Skeletal muscle satellite cell (primary cell): ENCODE data around the gene FADD.

Experiments used
- H3K27me3 ChIP-seq: 2 replicates; pipeline ENCODE4 v1.7.0; 2013; ENCODE audit warnings: low read length; ENCODE audit not compliant: control insufficient read depth, insufficient read depth
- H3K36me3 ChIP-seq: 2 replicates; pipeline ENCODE4 v1.7.0; 2013; ENCODE audit warnings: mild to moderate bottlenecking, control low read depth, low read length; ENCODE audit not compliant: insufficient read depth
- H3K4me1 ChIP-seq: 2 replicates; pipeline ENCODE4 v1.7.0; 2013; ENCODE audit warnings: low read length; ENCODE audit not compliant: control insufficient read depth, insufficient read depth
- H3K4me2 ChIP-seq: 2 replicates; pipeline ENCODE4 v1.7.0; 2013; ENCODE audit warnings: mild to moderate bottlenecking, low read length
- H3K4me3 ChIP-seq: 2 replicates; pipeline ENCODE4 v1.7.0; 2013; ENCODE audit warnings: low read length
- H3K9ac ChIP-seq: 2 replicates; pipeline ENCODE4 v1.7.0; 2013; ENCODE audit warnings: mild to moderate bottlenecking, low read depth, low read length, moderate library complexity
- H3K9me3 ChIP-seq: replicated peaks from 2 replicates; pipeline ENCODE4 v1.7.0; 2013; ENCODE audit warnings: mild to moderate bottlenecking, control low read depth, low read length

FADD gene

DNA sequence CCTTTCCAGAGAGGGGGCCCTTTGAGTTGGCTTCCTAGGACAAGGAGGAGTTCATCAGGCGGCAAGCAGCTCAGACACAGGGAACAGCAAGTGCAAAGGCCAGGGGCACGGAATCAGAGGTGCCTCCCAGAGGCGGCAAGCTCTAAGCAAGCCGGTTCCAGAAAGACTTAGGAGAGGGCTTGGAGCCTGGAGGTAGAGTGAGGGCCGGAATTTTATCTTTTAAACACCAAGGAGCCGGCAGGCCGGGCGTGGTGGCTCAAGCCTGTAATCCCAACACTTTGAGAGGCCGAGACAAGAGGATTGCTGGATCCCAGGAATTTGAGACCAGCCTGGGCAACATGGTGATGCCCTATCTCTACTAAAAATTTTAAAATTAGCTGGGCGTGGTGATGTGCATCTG lies 26.6 kb downstream of the FADD start:
- H3K27me3 ChIP-seq = peaks cover 33% of the 10 kb centered on the region
- H3K4me1 ChIP-seq = peaks cover 3% of the 10 kb centered on the region

DNA sequence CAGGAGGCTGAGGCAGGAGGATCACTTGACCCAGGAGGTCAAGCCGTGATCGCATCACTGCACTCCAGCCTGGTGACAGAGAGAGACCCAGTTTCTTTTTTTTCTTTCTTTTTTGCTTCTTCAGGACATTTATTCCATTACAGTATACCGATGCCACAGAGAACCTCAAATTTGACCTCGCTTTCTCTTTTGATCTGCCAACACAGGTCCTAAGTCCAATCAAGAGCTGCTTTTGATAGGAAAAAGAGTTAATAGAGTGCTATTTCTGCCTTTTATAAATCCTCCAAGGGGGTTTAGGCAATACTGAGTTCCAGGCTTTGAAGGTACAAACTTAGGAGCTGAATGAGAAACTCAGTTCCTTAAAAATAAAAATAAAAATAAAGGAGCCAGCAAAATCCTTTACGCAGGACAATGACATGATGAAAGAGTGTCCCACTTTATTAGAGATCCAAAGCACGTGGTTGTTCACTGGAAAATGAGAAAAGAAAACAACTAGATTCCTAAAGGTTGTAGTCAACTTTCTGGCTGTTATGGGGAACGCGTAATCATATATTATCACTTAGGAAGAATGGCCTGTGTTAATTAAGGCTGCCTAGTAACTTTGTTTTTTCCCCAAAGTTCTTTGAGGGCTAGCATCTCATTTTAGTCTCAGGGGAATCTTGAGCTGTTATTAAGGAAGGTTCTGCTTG lies 27.2 kb downstream of the FADD start:
- no peak overlapping the region for H3K4me3 ChIP-seq
- peaks cover 31% of the 10 kb centered on the region for H3K27me3 ChIP-seq
- no peaks in the 10 kb centered on the region for H3K9me3 ChIP-seq
- no peak overlapping the region for H3K4me2 ChIP-seq
- H3K4me1 ChIP-seq = peaks cover 3% of the 10 kb centered on the region
- no peak overlapping the region for H3K9ac ChIP-seq
- H3K36me3 ChIP-seq = no peaks in the 10 kb centered on the region

More for the DNA sequence above, 26.6 kb downstream of the FADD start:
- Histone ChIP-seq H3K9ac (no peak overlapping the region), H3K36me3 (no peaks in the 10 kb centered on the region), H3K4me2 (no peak overlapping the region), H3K4me3 (no peak overlapping the region), H3K9me3 (no peaks in the 10 kb centered on the region)

DNA sequence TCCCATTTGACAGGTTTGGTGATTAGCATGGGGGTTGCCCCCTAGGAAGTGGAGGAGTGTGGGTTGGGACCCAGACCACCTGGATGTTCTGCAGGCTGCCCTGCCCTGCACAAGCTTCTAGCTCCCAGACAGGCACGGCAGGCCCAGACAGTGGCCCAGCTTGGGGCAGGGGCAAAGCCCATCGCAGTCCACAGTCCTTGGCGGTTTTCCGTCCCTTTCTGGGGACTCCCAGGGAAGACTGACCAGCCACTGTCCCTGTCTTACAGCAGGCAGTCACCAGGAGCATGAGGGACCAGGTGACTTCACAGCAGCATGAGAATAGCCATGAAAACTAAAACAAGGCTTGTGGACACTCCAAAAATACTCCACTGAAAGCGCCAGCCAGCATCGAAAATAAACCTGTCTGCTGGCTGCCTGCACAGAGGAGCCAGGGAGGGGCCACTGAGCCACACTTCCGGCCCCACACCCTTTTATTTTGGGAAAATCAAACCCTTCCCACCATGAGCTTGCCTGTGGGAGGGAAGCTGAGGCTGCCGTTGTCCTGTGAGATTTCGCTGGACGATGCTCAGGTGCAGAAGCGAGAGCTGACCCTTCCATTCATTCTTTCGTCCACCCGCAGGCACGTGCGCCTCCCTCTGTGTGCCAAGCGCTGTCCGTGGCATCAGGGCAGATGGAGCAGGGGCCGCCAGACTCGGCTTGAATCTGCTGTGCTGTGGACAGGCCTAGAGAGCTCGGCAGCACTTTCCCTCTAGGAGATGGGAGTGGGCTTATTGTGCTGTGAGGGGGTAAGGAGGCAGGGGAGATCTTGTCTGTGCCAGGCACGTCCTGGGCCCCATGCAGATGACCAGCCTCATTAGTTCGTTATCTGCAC lies 28.0 kb downstream of the FADD start:
- Histone ChIP-seq H3K4me2 (no peak overlapping the region), H3K9me3 (no peaks in the 10 kb centered on the region), H3K36me3 (no peaks in the 10 kb centered on the region), H3K4me3 (no peak overlapping the region), H3K4me1 (peaks cover 3% of the 10 kb centered on the region), H3K27me3 (peaks cover 25% of the 10 kb centered on the region), H3K9ac (no peak overlapping the region)

DNA sequence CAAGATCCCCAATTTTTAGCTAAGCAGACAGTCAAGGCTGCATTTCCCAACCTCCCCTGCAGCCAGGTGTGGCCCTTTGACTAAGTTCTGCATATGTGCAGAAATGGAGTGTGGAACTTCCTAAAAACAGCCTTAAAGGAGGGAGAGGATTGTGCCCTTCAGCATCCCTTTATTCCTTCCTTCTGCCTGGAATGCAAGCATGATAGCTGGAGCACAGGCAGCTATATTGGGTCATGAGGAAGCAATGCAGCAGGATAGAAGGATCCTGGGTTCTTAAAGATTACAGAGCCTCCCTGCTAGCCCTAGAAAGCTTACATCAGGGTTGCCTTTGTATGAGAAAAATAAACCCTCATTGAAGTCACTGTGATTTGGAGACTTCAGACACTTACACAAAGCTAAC lies 29.9 kb downstream of the FADD start:
- no peaks in the 10 kb centered on the region for H3K9me3 ChIP-seq
- H3K27me3 ChIP-seq = peaks cover 22% of the 10 kb centered on the region
- no peaks in the 10 kb centered on the region for H3K36me3 ChIP-seq
- peaks cover 3% of the 10 kb centered on the region for H3K4me1 ChIP-seq
- H3K9ac ChIP-seq = no peak overlapping the region
- H3K4me3 ChIP-seq = no peak overlapping the region
- H3K4me2 ChIP-seq = no peak overlapping the region

DNA sequence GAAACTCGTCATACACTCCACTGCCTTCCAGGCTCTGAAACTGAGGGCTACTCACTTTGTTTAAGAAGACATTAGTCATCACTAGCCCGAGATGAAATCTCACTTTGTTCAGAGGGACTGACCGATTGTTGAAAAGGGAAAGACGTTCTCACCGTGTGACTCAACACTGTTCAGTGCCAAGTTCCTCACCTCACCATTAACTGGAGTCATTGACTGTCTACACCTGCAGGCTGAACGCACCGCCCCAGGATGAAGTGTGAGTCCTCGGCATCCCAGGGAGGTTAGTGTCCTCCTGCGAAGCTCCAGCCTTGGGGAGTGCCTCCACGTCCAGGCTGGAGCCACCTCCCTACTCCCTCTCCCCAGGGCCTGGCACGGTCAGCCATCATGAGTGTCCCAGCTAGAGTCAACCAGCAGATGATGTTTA lies 30.4 kb downstream of the FADD start:
- H3K4me3 ChIP-seq = no peak overlapping the region
- peaks cover 22% of the 10 kb centered on the region for H3K27me3 ChIP-seq
- no peak overlapping the region for H3K4me2 ChIP-seq
- no peak overlapping the region for H3K9ac ChIP-seq
- peaks cover 3% of the 10 kb centered on the region for H3K4me1 ChIP-seq
- no peaks in the 10 kb centered on the region for H3K36me3 ChIP-seq
- H3K9me3 ChIP-seq = no peaks in the 10 kb centered on the region

DNA sequence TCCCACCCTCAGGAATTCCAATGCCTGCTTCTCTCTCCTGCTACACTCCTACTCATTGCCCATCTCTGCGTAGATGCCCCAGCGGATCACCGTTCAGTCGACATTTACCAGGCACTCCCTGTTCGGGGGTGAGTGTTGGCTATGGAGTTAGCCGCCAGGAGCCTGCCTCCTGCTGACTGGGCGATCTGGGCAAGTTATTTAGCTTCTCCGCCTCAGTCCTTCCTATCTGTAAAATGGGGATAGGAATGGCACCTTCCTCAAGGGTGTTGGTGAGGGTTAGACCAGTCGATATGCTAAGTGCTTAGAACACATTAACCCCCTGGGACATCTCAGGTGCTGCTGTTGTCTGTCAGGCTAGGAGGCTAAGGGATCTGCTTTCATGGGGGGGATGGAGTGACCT lies 30.9 kb downstream of the FADD start:
- no peak overlapping the region for H3K9ac ChIP-seq
- H3K36me3 ChIP-seq = no peaks in the 10 kb centered on the region
- no peak overlapping the region for H3K4me2 ChIP-seq
- peaks cover 3% of the 10 kb centered on the region for H3K4me1 ChIP-seq
- H3K4me3 ChIP-seq = no peak overlapping the region
- peaks cover 22% of the 10 kb centered on the region for H3K27me3 ChIP-seq
- H3K9me3 ChIP-seq = no peaks in the 10 kb centered on the region

DNA sequence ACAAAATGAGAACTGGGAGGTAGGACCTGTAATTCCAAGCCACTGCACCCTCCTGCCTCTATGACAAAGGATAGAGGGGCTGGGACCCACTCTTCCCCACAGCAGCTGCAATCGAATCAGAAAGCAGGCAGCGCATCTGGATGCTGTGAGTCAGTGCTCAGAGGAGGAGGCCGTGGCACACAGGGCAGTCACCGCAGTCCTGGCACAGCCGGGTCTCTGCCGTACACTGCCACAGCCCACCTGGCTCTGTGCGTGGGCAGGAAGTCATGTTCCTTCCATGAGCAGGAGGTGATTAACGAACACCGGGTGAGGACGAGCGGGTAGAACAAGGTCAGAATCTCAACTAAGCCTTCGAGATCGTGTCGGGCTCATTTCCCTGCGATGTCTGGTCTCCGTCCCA lies 37.2 kb downstream of the FADD start:
- Histone ChIP-seq H3K36me3 (no peaks in the 10 kb centered on the region), H3K27me3 (peaks cover 29% of the 10 kb centered on the region), H3K4me3 (no peak overlapping the region), H3K9me3 (no peaks in the 10 kb centered on the region), H3K9ac (no peak overlapping the region), H3K4me2 (no peak overlapping the region), H3K4me1 (peaks cover 11% of the 10 kb centered on the region)

DNA sequence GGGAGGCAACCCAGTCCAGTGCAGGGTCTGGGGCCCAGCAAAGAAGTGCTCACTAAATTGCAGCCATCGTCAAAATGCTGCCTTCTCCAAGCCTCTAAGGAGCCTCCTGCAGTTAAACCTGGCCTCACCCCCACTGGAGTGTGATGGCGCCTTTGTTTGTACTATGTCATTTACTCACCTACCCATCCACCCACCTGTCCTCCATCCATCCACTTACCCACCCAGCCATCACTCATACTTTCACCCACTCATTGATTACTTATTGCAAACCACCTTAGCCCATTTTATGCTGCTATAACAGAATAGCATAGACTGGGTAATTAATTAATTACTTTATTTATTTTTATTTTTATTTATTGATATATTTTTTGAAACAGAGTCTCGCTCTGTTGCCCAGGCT lies 38.6 kb downstream of the FADD start:
- no peaks in the 10 kb centered on the region for H3K36me3 ChIP-seq
- no peaks in the 10 kb centered on the region for H3K9me3 ChIP-seq
- H3K4me1 ChIP-seq = peaks cover 11% of the 10 kb centered on the region
- no peak overlapping the region for H3K4me3 ChIP-seq
- H3K4me2 ChIP-seq = no peak overlapping the region
- H3K9ac ChIP-seq = no peak overlapping the region
- H3K27me3 ChIP-seq = peaks cover 29% of the 10 kb centered on the region

DNA sequence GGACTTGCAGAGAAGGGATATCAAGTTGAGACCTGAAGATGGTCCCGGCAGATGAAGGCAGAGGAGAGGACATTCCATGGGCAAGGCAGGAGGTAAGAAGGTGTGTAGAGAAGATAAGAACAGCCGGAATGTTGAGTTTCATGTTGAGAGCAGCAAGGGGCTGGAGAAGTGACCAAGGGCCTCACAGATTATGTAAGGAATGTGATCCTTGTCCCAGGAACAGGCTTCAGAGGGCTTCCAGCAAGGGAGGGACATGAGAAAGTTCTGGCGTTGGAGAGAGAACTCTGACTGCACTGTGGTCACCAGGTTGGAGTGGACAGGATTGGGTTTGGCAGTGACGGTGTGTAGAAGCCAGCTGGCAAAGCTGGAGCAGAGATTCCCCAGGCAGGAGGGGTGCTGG lies 39.8 kb downstream of the FADD start:
- H3K4me1 ChIP-seq = peaks cover 17% of the 10 kb centered on the region
- H3K27me3 ChIP-seq = peaks cover 33% of the 10 kb centered on the region
- no peak overlapping the region for H3K9ac ChIP-seq
- H3K4me3 ChIP-seq = no peak overlapping the region
- H3K4me2 ChIP-seq = no peak overlapping the region
- no peaks in the 10 kb centered on the region for H3K9me3 ChIP-seq
- H3K36me3 ChIP-seq = no peaks in the 10 kb centered on the region

DNA sequence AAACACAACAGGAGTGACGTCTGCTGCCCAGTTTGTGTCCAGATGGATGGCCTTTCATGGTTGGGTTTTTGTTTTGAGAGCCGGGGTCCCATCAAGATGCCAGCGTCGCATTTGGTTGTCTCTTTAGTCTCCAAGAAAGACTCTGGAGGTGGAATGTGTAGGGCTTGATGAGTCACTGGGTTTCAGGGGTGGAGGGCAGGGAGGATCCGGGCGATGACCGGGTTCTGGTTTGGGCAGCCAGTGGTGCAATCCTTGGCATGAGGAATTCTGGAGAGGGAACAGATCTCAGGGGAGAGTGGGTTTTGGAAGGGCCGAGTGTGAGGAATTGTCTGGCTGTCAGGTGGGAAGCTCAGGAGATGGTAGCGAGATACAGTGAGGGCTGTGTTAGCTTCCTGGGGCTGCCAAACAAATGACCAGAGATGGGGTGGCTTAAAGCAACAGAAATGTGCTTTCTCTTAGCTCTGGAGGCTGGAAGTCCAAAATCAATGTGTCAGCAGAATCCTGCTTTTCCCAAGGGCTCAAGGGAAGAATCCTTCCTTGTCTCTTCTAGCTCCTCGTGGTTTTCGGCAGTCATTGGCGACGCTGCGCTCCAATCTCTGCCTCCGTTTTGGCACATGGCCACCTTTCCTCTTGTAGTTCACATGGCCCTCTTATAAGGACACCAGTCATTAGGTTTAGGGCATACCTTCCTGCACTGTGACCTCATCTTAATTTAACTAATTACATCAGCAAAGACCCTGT lies 41.0 kb downstream of the FADD start:
- Histone ChIP-seq H3K36me3 (no peaks in the 10 kb centered on the region), H3K4me2 (peak overlapping the region; percentile 18), H3K27me3 (peaks cover 43% of the 10 kb centered on the region), H3K9me3 (no peaks in the 10 kb centered on the region), H3K4me3 (no peak overlapping the region), H3K9ac (no peak overlapping the region), H3K4me1 (peaks cover 17% of the 10 kb centered on the region)

DNA sequence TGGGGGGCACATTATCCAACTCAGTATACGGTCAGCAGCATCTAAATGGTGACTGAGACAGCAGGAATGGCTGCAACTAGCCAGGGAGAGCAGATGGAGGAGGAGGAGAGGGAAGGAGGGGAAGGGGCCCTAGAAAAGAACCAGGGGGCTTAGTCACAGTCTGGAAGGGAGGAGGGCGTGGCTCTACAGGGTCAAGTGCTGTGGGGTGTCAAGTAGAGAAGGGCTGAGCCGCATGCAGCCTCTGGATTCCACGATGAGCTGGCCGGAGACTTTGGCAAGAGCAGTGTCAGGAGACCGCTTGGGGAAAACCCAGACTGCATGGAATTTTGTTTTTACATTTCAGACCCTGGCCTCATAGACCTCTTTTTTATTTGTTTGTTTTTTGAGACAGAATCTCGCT lies 41.6 kb downstream of the FADD start:
- H3K27me3 ChIP-seq = peaks cover 43% of the 10 kb centered on the region
- H3K4me2 ChIP-seq = no peak overlapping the region
- peaks cover 17% of the 10 kb centered on the region for H3K4me1 ChIP-seq
- H3K4me3 ChIP-seq = no peak overlapping the region
- H3K9ac ChIP-seq = no peak overlapping the region
- H3K36me3 ChIP-seq = no peaks in the 10 kb centered on the region
- H3K9me3 ChIP-seq = no peaks in the 10 kb centered on the region
